Measurements from ENCODE around the gene MLLT1. TPM values are rescaled to one million over a fixed set of nuclear protein-coding genes. Genes with fewer than 3 reads are reported as not detected.

The MLLT1 gene
- total RNA-seq, 1 donor: 15.9 TPM

DNA sequence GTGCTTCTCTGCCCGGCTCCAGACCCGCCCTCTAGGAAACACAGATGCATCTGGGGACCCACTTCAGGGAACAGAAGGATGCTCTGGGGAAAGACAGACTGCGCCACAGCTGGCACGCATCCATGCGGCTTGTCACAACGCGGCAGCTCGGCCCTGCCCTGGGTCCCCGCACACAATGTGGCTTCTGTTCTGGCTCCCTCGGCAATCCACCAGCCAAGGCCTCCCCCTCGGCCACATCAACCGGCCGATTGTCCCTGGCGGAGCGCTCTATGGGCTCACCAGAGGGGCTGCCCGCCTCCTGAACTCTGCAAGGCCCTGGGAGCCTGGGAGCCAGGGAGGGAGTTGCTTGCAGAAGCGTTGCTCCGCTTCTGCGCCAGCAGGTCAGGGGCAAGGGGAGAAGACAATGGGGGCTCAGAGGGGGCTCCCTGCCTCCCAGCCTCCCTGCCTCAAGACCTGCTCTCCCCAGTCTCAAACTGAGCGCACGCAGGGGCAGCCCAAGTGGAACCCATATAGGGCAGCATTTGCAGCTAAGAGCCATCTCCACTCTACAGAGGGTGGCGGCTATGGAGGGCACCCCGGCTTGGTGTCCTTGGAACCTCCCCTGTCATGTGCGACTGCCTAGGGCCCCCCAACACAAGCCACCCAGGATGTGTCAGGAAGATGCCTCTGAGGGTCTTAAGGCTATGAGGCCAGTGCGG lies 37.9 kb downstream of the MLLT1 start:
- Histone ChIP-seq H3K27me3 (ENCODE audit: insufficient read depth, low read length) (no peaks in the 10 kb centered on the region), H3K27ac (ENCODE audit: low read depth, low read length) (no peak overlapping the region), H3K4me2 (ENCODE audit: insufficient read depth, low read length) (no peak overlapping the region), H3K4me1 (ENCODE audit: insufficient read depth, low read length) (peaks cover 15% of the 10 kb centered on the region), H3K4me3 (ENCODE audit: insufficient read depth, low read length) (no peak overlapping the region), H3K36me3 (ENCODE audit: insufficient read depth, low read length) (peaks cover 4% of the 10 kb centered on the region), H2AFZ (ENCODE audit: low read length) (no peak overlapping the region), H3K9me3 (ENCODE audit: low read depth, low read length) (no peaks in the 10 kb centered on the region), H3K79me2 (ENCODE audit: insufficient read depth, low read length) (peaks cover 92% of the 10 kb centered on the region), H4K20me1 (ENCODE audit: insufficient read depth, low read length) (peaks cover 61% of the 10 kb centered on the region)
- TF ChIP-seq, protein P1, sequence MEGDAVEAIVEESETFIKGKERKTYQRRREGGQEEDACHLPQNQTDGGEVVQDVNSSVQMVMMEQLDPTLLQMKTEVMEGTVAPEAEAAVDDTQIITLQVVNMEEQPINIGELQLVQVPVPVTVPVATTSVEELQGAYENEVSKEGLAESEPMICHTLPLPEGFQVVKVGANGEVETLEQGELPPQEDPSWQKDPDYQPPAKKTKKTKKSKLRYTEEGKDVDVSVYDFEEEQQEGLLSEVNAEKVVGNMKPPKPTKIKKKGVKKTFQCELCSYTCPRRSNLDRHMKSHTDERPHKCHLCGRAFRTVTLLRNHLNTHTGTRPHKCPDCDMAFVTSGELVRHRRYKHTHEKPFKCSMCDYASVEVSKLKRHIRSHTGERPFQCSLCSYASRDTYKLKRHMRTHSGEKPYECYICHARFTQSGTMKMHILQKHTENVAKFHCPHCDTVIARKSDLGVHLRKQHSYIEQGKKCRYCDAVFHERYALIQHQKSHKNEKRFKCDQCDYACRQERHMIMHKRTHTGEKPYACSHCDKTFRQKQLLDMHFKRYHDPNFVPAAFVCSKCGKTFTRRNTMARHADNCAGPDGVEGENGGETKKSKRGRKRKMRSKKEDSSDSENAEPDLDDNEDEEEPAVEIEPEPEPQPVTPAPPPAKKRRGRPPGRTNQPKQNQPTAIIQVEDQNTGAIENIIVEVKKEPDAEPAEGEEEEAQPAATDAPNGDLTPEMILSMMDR (IDR thresholded peaks at IDR 0.05; ENCODE audit: extremely low read depth, low read depth, low read length): no peak
- DNase-seq (ENCODE audit: insufficient read length, low spot score, missing footprints): peak; percentile 42

DNA sequence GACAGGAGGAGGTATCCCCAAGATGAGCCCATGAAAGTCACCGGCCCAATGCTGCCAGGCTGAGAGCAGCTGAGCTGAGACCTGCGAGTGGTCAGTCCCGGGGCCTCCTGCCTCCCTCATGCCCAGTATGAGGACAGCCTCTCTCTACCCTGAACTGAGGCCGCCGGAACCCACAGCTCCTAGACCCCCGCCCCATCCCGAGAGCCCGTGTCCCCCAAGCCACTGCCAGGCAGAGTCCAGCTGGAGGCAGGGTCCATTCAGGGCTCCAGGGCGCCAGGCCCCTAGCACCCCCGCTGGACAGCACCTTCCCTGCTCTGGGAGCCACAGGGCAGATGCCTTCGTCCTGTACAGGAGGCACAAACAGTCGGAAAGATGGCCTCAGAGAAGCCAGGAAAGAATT lies 38.7 kb downstream of the MLLT1 start:
- peaks cover 15% of the 10 kb centered on the region for H3K4me1 ChIP-seq (ENCODE audit: insufficient read depth, low read length)

DNA sequence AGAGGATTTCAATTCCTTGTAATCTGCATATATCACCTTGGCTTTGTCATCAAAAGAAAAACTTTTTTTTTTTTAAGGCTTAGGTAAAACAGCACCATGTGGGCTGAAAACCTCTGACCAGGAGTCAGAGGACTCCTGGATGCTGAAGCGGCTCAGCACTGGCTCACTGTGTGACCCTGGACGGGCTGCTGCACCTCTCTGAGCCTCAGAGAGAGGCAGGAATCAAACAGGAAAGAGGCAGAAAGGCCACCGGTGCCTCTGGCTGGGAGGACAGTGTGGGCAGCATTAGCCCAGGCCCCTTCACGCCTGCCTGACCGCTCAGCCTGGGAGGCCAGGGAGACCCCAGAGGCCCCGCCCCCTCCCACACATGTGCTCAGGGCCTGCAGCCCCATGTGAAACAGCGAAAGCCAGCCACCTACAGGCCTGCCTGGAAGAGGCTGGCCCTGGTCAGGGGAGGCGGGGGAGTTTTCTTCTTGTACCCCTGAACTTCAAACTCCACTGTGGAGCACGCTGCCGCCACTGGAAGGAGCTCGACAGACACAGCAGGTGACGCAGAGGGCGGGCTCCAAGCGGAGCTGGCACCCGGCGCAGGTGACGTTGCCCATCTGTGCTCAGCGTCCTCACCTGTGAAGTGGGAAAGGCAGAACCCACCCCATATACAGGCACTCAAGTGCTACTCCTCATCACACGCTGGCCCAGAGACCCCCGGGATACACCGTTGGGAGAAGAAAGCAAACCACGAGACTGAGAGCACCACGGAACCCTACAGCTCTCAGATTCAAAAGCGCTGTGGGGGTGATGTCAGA lies 39.7 kb downstream of the MLLT1 start:
- Histone ChIP-seq H3K36me3 (ENCODE audit: insufficient read depth, low read length) (no peaks in the 10 kb centered on the region), H4K20me1 (ENCODE audit: insufficient read depth, low read length) (peaks cover 74% of the 10 kb centered on the region), H3K79me2 (ENCODE audit: insufficient read depth, low read length) (peaks cover 94% of the 10 kb centered on the region), H3K9me3 (ENCODE audit: low read depth, low read length) (no peaks in the 10 kb centered on the region), H3K27me3 (ENCODE audit: insufficient read depth, low read length) (no peaks in the 10 kb centered on the region), H3K4me1 (ENCODE audit: insufficient read depth, low read length) (peaks cover 15% of the 10 kb centered on the region), H2AFZ (ENCODE audit: low read length) (no peak overlapping the region), H3K4me3 (ENCODE audit: insufficient read depth, low read length) (no peak overlapping the region), H3K27ac (ENCODE audit: low read depth, low read length) (peak overlapping the region; percentile 74), H3K4me2 (ENCODE audit: insufficient read depth, low read length) (no peak overlapping the region)
- TF ChIP-seq, protein P1 (IDR thresholded peaks at IDR 0.05; ENCODE audit: extremely low read depth, low read depth, low read length): no peak
- DNase-seq (ENCODE audit: insufficient read length, low spot score, missing footprints): peak; percentile 61

More for the DNA sequence above, 38.7 kb downstream of the MLLT1 start:
- no peak for DNase-seq (ENCODE audit: insufficient read length, low spot score, missing footprints)
- Histone ChIP-seq H3K36me3 (ENCODE audit: insufficient read depth, low read length) (no peaks in the 10 kb centered on the region), H4K20me1 (ENCODE audit: insufficient read depth, low read length) (peaks cover 66% of the 10 kb centered on the region), H3K4me2 (ENCODE audit: insufficient read depth, low read length) (no peak overlapping the region), H2AFZ (ENCODE audit: low read length) (no peak overlapping the region), H3K9me3 (ENCODE audit: low read depth, low read length) (no peaks in the 10 kb centered on the region), H3K27me3 (ENCODE audit: insufficient read depth, low read length) (no peaks in the 10 kb centered on the region), H3K79me2 (ENCODE audit: insufficient read depth, low read length) (peaks cover 92% of the 10 kb centered on the region), H3K4me3 (ENCODE audit: insufficient read depth, low read length) (no peak overlapping the region), H3K27ac (ENCODE audit: low read depth, low read length) (no peak overlapping the region)
- TF ChIP-seq, protein P1 (IDR thresholded peaks at IDR 0.05; ENCODE audit: extremely low read depth, low read depth, low read length): no peak

DNA sequence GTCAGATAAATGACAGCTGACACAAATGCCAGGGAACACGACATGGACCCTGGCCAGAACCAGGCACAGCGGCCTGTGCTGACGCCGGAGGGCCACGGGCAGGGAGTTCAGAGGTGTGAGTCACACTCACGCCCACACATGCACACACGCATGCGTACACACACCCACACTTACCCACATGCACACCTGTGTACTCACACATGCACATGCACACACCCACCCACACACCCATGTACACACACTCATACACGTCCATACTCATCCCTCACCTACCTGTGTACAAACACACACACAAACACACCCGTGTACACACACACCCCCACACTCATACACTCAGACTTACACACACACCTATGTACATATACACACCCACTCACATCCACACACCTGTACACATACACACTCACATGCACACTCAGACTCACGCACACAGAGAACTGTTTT lies 40.4 kb downstream of the MLLT1 start:
- TF ChIP-seq, protein P1 (IDR thresholded peaks at IDR 0.05; ENCODE audit: extremely low read depth, low read depth, low read length): no peak
- Histone ChIP-seq H3K27me3 (ENCODE audit: insufficient read depth, low read length) (no peaks in the 10 kb centered on the region), H3K4me2 (ENCODE audit: insufficient read depth, low read length) (peak overlapping the region; percentile 16), H3K9me3 (ENCODE audit: low read depth, low read length) (no peaks in the 10 kb centered on the region), H3K36me3 (ENCODE audit: insufficient read depth, low read length) (peaks cover 4% of the 10 kb centered on the region), H3K4me1 (ENCODE audit: insufficient read depth, low read length) (peaks cover 20% of the 10 kb centered on the region), H2AFZ (ENCODE audit: low read length) (no peak overlapping the region), H3K4me3 (ENCODE audit: insufficient read depth, low read length) (no peak overlapping the region), H3K27ac (ENCODE audit: low read depth, low read length) (peak overlapping the region; percentile 74), H3K79me2 (ENCODE audit: insufficient read depth, low read length) (peaks cover 95% of the 10 kb centered on the region), H4K20me1 (ENCODE audit: insufficient read depth, low read length) (peaks cover 79% of the 10 kb centered on the region)
- peak; percentile 88 for DNase-seq (ENCODE audit: insufficient read length, low spot score, missing footprints)

Data from osteoblast (primary cell).